HEK293T (cell line): Measurements from ENCODE around the gene PEX26.

Source experiments
- ARNT ChIP-seq: fragments of 450-650 bp; IDR thresholded peaks from 2 replicates; pipeline ENCODE4 v1.6.1; 2017; ENCODE audit warnings: mild to moderate bottlenecking
- CTBP1 ChIP-seq: fragments of 450-650 bp; IDR thresholded peaks from 2 replicates; pipeline ENCODE4 v1.6.1; 2016; ENCODE audit warnings: borderline replicate concordance
- ELF4 ChIP-seq: fragments of 450-650 bp; IDR thresholded peaks from 2 replicates; pipeline ENCODE4 v1.6.1; 2017; ENCODE audit warnings: antibody characterized with exemption
- FOXK2 ChIP-seq: fragments of 450-650 bp; IDR thresholded peaks from 2 replicates; pipeline ENCODE4 v1.6.1; 2016; ENCODE audit warnings: mild to moderate bottlenecking
- FOXM1 ChIP-seq: fragments of 450-650 bp; IDR thresholded peaks from 2 replicates; pipeline ENCODE4 v1.6.1; 2017; ENCODE audit warnings: mild to moderate bottlenecking, borderline replicate concordance

DNA sequence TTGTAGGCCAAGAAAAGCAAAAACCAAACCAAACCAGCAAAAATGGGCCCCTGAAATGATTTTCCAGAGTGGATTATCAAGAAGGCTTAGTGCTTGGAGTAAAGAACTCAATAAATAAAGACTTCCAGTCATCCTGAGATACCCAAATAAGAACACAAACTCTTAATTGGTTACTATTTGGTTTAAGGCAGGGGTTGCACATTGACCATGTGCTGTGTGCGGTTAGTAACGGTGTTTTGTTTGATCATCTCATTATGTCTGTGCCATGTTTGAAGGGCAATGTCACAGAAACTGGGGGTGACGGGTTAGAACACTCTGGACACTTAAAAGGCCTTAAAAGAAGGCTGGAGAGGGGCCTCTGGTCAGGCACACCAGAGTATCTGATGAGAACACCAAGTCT is 43.7 kb upstream of the PEX26 start:
- no peak for TF ChIP-seq FOXM1
- no peak for TF ChIP-seq ARNT
- TF ChIP-seq FOXK2, result no peak
- no peak for TF ChIP-seq CTBP1
- no peak for TF ChIP-seq ELF4
